KG1 (cell line): Measurements from ENCODE around the gene FBXO9.

Experiments
- DNase-seq: peaks from one replicate; lab custom pipeline; 2025; lab: John Stamatoyannopoulos, UW

Gene FBXO9

GRCh38 chr6:53136000-53136609, 70.9 kb downstream of the FBXO9 start:
- no peak for DNase-seq

- DNase-seq: no peak
These were observed 74.7 kb downstream of the FBXO9 start for GRCh38 chr6:53139841-53140413.

GRCh38 chr6:53142810-53143209, 77.6 kb downstream of the FBXO9 start:
- DNase-seq: no peak

- DNase-seq: no peak
These were observed 78.5 kb downstream of the FBXO9 start for GRCh38 chr6:53143710-53144109.

DNA sequence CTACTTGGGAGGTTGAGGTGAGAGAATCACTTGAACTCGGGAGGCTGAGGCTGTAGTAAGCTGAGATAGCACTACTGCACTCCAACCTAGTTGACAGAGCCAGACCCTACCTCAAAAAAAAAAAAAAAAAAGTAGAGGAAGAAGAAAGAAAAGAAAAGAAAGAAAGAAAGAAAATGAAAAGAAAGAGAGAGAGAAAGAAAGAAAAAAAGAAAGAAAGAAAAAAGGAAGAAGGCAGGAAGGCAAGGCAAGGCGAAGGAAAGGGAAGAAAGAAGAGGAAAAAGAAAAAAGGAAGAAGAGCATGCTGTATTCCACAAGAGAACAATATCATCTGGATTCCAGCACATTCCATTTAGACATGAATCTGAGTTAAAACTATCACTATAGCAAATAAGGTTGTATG, 79.6 kb downstream of the FBXO9 start:
- no peak for DNase-seq

DNA sequence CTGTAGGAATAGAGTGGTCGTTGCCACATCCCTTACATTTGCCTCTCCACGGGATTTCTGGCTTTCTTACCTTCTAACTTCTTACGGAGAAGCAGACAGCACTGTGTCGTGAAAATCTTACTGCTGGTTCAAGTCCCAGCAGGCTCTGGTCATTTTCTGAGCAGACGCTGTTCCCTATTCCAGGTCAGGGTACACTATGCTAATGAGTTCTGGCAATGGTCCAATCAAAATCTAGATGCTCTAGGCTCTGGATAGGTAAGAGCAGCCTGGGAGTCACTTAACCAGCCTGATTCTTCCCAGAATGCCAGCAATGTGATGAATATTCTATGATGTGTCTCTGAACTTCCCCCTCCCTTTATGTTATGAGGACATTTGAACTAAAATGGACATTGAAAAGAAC, 83.5 kb downstream of the FBXO9 start, which contains the start of gene GCM1:
Gene GCM1 (minus strand): TSS at position 158 of the 400 bp plus-strand sequence. CDS start 3,209 bp downstream, outside the sequence.
- DNase-seq: no peak
